DMS79 (cell line): ENCODE measurements around the gene MYH9.
A peak's percentile ranks its signal among the peaks of the same experiment; 100 is the strongest.

ENCODE experiments used
- DNase-seq: peaks from one replicate; lab custom pipeline; 2025; lab: John Stamatoyannopoulos, UW

Gene MYH9

DNA sequence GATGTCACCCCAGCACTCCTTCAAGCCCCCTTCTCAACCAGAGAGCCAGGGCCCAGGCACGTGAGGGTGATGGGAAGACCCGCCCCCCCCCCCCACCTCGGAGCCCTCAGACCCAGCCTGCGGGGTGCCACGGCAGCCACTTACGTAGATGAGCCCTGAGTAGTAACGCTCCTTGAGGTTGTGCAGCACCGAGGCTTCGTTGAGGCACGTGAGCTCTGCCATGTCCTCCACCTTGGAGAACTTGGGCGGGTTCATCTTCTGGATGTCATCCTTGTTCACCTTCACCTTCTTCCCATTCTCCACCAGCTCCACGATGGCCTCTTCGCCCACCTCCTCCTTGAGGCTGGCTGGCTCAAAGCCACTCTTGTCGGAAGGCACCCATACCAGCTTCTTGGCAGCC, 39.0 kb downstream of the MYH9 start:
- no peak for DNase-seq

DNA sequence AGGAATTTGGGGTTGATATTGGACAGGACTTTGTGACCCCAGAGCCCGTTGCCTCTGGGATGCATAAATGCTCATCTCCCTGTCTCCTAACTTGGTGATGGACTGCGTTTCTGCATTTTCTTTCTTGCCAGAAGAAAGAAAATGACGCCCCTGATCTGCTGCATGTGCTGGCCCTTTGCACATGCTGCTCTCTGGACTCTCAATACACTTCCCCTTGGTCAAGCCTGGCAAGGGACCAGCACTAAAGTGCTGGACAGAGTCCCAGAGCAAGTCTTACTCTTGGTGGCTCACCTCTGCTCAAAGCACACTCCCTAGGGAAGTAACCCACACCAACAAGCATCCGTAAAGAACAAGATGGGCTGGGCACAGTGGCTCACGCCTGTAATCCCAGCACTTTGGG, 40.7 kb downstream of the MYH9 start:
- no peak for DNase-seq

DNA sequence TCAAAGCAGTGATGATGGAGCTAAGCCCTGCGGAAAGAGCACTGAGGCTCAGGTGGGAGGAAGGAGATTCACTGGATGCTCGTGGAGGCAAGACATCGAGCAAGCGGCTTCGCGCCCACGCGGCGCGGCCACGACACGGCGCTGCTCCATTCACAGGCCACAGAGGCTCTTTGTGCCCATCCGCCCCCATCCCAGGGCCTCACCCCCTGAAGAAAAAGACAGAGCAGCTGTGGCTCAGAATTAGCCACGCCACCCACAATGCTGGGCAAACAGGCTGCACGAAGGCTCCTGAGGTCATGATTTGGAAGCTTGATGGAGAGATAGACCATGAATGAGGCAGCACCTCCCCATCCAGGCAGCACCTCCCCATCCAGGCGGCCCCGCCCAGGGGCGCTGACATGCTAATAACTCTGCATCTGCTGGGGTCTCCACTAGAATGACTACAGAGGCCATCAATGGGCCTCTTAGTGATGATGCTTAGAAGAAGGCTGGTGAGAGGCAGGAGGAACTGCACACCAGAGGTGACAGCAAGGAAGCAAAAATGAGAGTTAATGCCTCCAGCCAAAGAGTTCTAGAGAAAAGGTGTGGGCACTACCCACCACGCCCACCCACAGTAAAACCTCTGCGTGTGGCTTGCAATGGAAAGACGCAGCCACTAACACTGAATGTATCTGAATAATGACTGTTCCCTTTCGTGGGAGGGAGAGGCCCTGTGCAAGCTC, 43.5 kb downstream of the MYH9 start:
- no peak for DNase-seq

DNA sequence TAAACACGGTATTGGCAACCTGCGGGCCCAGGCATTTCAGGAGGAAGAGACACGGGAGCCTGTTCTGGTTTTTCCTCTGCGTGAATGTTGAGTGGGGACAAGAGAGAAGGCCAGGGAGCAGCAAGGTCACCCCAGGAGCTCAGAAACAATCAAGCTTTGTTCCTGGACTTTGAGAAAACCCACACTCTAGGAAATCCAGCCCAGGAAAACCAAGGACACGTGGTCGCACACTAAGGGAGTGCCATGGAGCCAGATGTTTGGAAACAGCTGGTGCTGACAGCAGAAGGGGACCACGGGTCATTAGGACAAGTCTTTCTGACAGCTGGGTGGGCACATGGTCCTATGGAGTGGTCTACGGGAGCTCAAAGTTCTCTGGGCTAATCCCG, 44.1 kb downstream of the MYH9 start:
- no peak for DNase-seq

DNA sequence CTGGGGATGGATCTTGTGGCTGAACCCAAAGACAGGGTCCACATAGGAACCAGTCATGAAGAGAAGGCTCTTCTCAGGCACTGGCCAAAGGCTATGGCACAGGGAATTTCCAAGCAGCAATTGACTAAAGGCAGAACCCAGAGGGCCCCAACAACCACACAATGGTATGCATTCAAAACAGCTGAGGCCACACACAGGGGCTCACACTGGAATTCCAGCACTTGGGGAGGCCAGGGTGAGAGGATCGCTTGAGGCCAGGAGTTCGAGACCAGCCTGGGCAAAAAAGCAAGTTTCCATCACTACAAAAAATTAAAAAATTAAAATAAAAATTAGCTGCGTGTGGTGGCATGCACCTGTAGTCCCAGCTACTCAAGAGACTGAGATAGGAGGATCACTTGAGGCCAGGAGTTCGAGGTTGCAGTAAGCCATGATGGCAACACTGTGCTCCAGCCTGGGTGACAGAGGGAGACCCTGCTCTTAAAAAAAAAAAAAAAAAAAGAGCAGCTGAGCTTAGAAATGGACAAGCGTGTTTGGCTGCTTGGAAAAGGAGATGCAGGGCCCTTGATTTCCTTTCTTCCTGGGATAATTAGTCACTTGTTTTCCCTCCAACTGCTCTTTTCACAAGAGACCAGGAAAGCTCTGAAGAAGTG, 44.6 kb downstream of the MYH9 start:
- no peak for DNase-seq

DNA sequence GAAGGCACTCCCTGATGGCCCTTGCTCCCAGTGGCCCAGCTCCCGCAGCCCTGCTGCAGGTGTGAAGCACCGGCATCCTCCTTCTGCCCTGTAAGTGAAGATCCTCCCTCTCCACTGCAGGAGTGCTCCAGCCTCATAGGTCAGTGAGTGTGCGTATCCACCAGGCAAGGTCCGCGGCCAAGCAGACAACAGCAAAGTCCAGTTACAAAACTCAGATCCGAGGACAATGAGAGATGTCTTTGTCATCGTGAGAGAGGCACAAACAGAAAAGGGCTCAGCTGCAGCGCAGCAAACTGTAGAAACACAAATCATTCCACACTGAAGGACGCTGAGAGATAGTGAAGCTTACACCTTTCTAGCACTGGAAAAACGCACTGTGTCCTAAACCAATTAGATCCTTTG, 46.1 kb downstream of the MYH9 start:
- no peak for DNase-seq

DNA sequence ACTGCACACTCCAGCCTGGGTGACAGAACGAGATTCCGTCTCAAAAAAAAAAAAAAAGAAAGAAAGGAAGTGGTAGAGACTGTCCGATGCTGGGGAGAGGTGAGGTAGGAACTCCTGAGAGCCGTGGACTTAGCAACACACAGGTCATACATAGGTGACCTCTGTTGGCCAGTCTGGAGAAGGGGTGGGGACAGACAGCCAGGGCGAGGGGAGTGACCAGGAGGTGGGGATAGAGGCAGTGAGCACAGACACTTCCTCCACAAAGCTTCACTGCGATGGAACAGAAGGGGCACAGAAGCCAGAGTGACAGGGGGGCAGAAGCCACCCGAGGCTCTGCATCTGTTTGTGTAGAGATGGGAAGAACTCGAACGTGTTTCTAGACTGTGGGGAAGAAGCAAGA, 47.1 kb downstream of the MYH9 start:
- DNase-seq, result no peak

DNA sequence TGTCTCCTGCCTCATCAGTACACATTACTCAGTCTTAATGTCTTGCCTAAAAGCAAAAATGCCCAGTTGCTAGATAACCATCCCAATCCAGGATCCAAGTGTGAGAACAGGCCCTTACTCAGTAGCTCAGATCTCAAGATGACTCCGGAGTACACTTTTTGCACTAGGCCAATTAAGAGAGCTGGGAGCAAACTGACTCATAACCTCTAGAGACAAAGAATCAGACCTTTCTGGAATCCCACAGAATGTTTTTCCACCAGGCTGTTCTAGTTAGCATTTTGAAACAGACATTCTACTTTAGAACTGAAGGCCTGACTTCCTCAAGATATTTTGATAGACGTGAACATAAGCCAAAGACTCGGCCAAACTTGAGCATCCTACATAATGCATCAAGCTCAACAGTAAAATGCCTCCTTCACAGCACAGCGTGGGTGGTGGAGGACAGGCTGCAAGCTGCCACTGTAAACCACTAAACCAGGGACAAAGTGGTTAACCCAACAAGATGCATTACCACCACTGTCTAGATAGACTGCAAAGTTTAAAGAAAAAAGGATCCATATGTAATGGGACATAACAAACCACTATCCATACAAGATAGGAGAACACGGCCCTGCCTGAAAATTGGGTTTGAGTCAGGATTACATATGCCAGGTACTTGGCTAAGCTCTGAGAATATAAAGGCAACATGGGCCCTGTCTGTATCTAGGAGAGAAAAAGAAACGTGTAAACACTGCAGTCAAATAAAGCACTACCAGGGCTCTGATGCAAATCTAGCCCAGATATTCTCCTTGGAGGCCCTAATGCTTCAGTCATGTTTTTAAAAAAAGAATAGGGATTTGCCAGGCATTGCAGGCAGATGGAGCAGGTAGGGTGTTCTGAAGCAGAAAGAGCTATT, 48.3 kb downstream of the MYH9 start:
- no peak for DNase-seq

DNA sequence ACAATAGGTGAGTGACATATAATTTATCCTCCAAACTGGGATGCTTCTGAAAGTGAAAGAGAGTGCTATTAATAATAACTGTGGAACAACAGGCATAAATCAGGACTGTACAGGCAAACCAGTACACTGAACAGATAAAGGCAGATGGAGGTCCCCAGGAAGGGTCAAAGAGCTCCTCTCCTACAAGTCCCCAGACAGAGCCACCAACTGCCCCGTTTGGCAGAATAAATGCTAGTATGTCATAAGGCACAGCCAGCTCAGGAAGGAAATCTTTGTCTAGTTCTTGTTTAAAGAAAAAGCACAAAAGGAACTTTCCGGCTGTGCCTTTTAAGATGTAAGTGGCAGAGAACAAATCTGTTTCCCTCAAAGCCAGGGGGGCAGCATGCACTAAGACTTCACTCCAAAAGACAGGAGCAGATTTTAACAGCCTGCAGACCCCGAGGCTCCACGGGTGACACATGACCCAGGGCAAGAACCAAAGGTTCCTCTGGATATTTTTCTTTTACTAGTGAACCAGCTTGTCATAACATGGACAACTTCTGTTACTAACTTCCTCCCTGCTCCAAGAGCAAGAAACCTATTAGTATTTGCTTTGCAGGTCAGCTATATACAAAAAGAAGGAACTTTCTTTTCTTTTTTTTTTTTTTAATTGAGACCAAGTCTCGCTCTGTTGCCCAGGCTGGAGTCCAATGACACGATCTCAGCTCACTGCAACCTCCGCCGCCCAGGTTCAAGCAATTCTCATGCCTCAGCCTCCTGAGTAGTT, 50.2 kb downstream of the MYH9 start:
- no peak for DNase-seq

DNA sequence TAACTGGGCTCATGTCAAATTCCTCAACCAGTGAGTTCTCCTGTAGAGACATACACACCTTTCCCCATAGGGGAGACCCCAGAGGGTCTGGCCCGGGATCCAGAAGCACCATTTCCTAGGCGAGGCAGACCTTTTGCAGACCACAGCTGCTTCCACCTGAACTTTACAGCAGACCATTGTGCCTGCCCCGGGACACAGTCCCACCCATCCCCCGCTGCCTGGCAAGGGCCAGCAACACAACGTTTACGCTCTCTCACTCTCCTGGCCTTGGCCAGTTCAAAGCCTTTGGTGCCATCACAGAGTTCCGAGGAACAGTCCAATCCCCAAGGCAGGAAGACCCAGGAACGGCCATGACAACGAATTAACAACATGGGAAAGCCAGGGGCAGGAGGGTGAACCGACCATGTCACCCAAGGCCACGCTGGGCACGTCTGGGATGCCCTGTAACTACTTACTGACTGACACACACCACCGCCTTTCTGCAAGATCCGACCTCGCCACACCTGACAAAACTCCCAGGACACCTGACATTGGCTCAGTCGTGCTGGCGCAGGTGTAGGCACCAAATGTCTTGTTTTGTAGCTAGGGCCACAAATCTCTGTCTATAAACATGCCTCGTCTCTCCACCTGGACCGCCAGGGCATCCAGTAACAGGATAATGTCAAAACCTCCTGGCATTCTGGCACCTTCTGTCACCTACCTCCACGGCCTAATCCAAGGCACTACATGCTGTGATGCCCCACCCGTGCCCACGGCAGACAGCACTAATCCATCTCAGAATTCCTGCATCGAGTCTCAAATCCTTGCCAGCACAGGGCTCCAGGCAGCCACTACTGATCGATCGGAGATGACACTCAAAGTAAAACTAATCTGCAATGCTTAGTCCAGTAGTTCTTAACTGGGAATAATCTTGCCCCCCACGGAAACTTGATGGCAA, 51.3 kb downstream of the MYH9 start:
- no peak for DNase-seq

DNA sequence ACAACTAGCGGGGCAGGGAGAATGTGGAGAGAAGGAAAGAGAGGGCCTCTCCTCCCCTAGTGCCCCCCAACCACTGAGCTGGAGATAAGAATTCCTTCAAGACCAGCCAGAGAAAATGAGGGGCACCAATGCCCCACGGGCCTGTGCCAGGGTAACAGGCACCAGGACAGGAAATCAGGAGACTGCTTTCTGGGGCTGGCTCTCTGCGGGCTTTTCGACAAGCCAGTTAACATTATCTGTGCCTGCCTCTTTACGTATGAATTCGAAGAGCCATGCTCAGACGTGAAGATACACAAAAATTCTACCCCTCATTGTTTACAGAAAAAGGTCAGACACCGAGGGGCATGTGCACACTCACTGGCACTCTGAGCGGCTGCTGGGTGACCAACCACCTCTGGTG, 52.1 kb downstream of the MYH9 start:
- DNase-seq, result no peak

DNA sequence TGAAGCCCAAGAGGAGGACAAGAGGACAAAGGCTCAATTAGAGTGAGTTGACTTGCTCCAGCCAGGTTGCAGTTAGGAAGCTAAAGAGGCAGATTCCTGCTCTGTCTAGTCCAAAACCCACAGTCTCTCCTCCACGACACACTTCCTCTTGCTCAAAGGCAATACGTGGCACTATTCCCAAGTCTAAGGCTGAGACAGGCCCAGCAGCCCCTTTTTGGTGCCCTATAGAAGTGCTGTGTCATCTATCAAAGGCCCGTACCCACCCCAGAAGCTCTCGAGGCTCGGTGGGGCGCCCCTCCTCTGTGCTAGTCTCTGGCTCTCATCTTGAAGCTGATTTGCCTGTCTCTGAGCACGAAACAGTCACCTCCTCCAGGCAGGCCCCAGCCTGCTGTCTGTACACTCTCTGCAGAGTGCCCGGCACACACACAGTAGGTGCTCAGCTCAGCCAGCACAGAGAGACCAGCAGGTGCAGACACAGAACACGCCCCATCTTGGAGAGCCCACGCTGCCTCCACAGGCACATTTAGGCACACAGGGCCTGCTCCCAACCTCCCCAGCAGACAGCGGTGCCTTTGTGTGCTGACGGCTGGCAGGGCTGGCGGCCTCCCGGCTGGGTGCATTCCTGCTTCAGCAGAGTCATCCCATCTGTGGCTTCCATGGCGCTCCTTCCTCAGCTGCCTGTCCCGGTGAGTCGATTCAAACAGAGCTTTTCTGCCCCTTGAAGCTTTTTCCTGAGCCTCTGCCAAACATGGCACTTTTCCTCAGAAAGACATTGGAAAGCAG, 52.8 kb downstream of the MYH9 start:
- DNase-seq, result no peak

DNA sequence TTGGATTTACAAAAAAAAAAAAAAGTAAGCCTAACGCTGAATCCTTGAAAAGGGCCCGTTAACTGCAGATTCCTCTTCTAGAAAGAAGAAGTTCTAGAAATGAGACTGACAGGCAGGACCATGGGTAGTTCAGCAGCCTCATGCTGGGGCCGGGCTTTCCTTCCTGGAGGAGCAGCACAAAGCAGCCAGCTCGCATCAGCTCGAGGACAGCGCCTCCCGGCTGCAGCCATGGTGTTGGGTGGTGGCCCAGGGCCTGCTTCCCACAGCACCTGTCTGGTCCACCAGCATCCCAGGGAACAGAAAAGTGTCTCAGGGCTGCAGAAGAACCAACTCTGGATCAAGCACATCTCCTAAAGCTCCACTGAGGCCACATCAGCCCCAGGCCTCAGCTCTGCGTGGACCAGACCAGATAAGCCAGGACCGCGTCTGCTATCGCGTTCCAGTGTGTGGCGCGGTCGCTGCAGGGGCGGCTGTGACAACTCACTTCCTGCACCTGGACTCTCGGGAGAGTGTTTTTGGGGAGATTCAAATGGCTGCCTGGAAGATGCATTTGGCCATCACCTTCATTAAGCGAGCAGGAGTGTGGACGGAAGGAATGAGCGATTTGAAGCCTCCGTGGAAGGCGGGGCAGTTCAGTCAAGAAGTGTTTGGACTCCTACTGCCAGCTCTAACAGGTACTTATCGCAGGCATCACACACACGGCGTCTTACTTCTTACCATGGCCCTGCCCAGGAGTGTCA, 53.5 kb downstream of the MYH9 start:
- DNase-seq, result no peak

DNA sequence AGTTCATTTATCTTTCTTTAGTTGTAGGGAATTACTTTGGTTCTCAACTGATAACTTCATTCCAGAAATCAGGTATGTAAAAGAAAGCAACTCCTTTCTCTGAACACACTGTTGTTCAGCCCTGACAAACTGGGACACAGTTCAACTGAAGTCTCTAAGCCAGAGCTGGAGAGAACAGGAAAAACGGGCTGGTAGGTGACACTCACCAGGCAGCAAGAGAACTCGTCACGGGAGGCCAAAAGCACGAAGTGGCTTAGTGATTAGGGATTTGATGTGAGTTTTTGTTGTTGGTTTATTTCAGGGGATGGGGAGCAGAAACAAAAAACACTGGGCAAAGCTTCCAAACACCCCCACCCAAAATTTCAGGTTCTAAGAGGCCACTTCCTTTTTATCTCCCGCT, 54.1 kb downstream of the MYH9 start:
- no peak for DNase-seq

DNA sequence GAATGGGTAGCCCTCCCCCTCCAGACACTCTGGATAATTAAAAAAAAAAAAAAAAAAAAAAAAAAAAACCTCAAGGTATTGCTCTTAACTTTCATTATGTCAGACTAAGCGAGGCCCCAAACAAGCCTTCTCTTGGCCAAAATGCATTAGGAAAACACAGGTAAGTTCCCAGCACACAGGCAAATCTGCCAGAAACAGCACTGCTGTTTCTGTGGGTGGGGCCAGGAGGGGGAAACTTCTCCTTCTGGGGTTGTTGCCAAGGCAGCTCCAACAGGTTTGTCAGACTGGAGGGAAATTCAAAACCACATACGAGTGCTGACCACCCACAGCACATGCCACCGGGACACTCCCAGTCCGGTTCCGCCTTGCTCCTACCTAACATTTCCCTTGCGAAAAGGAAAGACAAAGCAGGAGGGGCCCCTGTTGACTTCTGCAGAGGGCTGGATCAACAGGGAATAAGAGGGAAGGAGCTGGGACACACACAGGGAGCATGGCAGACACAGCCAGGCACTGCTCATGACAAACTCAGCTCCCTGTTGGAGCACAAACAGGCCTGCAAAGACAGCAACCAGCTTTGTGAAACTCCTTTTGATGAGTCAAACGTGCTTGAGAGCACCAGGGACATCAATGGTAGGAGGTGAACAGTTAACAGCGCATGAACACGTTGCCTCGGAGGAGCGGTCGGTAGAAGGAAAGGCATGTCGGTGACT, 55.0 kb downstream of the MYH9 start:
- DNase-seq, result peak; percentile 75

DNA sequence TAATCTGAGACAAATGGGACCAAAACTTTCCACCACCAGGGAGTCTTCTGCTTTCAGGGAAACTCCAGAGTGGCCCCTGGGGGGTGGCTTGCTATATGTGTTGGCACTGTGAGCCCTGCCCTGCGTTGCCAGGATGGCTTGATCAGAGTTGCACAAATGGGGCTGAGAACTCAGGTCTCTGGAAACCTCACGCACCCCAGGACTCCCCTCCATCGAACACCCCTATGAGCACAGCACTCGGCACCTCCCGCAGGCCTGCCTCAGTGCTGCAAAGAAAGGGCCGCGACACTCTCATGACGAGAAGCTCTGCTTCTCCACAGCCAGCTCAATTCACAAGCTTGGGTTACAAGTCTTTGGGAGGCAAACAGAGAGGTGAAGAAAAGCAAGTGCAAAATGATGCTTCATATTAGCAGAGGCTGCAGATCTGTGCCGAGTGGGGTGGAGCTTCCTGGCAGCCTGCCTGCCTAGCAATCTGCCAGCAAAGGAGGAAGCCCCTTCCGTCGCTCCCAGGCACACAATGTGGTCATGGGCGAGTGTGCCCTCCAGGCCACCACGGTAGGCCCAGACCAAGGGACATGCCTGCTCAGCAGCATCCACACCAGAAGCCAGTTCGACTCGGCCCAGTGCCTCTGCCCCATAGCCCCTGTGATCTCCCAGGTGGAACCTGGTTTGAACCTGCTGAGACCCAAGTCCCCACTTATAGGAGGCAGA, 55.7 kb downstream of the MYH9 start:
- peak; percentile 80 for DNase-seq

DNA sequence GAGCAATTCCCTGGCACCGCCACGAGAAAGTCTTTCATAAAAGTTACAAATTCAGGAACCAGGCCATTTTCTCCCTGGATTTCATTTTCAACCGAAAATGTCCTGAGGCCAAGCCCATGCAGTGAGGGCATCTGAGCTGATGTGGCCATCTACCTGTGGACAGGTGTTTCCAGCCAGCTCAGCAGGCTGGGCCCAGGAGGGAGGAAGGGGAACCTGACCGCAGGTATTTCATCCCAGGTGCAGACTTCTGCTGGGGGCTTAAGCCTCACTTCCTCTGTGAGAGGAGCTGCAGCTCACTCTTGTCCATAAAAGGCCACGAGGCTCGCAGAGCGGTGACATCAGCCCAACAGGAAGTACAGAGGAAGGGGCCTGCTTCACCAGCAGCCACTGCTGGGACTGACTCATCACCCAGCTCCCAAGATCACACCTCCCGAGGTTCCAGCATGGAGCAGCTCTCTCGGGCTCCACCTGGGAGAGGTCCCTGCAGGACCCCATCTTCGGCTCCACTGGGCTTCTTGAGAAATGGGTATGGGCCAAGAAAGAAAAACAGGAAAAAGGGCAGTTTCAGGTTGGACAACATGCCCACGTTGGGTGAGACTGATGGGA, 56.4 kb downstream of the MYH9 start:
- DNase-seq, result peak; percentile 58
